ENCODE measurements around the gene ZSCAN30. TPM values are rescaled to one million over a fixed set of nuclear protein-coding genes. Genes with fewer than 3 reads are reported as not detected.

The ZSCAN30 gene
- total RNA-seq, 2 experiments from 2014 or later: 12.9 to 18.1 TPM

GRCh38 chr18:35303610-35304009 lies 13.6 kb upstream of the ZSCAN30 start:
- CTCF ChIA-PET: interaction anchor here (1.2 kb wide), 1 partner anchor 11 kb away, joined by 3 read pairs; no protein-coding TSS in a partner anchor

GRCh38 chr18:35296060-35296459 lies 6.0 kb upstream of the ZSCAN30 start:
- ATAC-seq (no peak), DNase-seq (no peak)
- Mint-ChIP-seq H3K27me3 (no peaks in the 10 kb centered on the region), H3K27ac (no peak overlapping the region), H3K36me3 (peaks cover 85% of the 10 kb centered on the region), H3K4me3 (no peak overlapping the region), H3K9me3 (ENCODE audit: low read depth) (peaks cover 24% of the 10 kb centered on the region), H3K4me1 (peaks cover 26% of the 10 kb centered on the region)
- CTCF ChIA-PET: no interaction called here

More at GRCh38 chr18:35303610-35304009, 13.6 kb upstream of the ZSCAN30 start:
- H3K27ac Mint-ChIP-seq: no peak overlapping the region
- peaks cover 89% of the 10 kb centered on the region for H3K36me3 Mint-ChIP-seq
- H3K9me3 Mint-ChIP-seq (ENCODE audit: low read depth): peaks cover 55% of the 10 kb centered on the region
- H3K27me3 Mint-ChIP-seq: no peaks in the 10 kb centered on the region
- no peaks in the 10 kb centered on the region for H3K4me1 Mint-ChIP-seq
- DNase-seq (no peak), ATAC-seq (no peak)
- H3K4me3 Mint-ChIP-seq: no peak overlapping the region

- peak overlapping the region; percentile 94 for H3K27ac Mint-ChIP-seq
- H3K27me3 Mint-ChIP-seq: no peaks in the 10 kb centered on the region
- peaks cover 70% of the 10 kb centered on the region for H3K36me3 Mint-ChIP-seq
- DNase-seq (no peak), ATAC-seq (no peak)
- H3K4me1 Mint-ChIP-seq: peaks cover 38% of the 10 kb centered on the region
- CTCF ChIA-PET: no interaction called here
- H3K4me3 Mint-ChIP-seq: peak overlapping the region; percentile 99
- H3K9me3 Mint-ChIP-seq (ENCODE audit: low read depth): peaks cover 13% of the 10 kb centered on the region
These were observed 1.1 kb upstream of the ZSCAN30 start for GRCh38 chr18:35291166-35291565.

GRCh38 chr18:35289727-35290093 lies 319 bp downstream of the ZSCAN30 start:
- H3K4me1 Mint-ChIP-seq: peaks cover 34% of the 10 kb centered on the region
- H3K27ac Mint-ChIP-seq: peak overlapping the region; percentile 94
- ATAC-seq (peak; percentile 34), DNase-seq (peak; percentile 61)
- peak overlapping the region; percentile 99 for H3K4me3 Mint-ChIP-seq
- H3K27me3 Mint-ChIP-seq: no peaks in the 10 kb centered on the region
- CTCF ChIA-PET: interaction anchor here (0.6 to 2.3 kb wide), 10 partner anchors 10 to 191 kb away, joined by 3 to 10 read pairs (median 3); partner anchors contain the start of genes ZNF24 and ZNF397
- H3K9me3 Mint-ChIP-seq (ENCODE audit: low read depth): peaks cover 10% of the 10 kb centered on the region
- peaks cover 65% of the 10 kb centered on the region for H3K36me3 Mint-ChIP-seq

- Mint-ChIP-seq H3K27ac (peak overlapping the region; percentile 94), H3K27me3 (no peaks in the 10 kb centered on the region), H3K9me3 (ENCODE audit: low read depth) (peaks cover 10% of the 10 kb centered on the region), H3K4me3 (peak overlapping the region; percentile 99), H3K4me1 (peaks cover 31% of the 10 kb centered on the region), H3K36me3 (peaks cover 62% of the 10 kb centered on the region)
- DNase-seq (no peak), ATAC-seq (no peak)
- CTCF ChIA-PET: interaction anchor here (0.9 to 2.3 kb wide), 8 partner anchors 11 to 59 kb away, joined by 3 to 10 read pairs (median 3); partner anchors contain the start of genes ZNF24 and ZNF397
These were observed 736 bp downstream of the ZSCAN30 start for GRCh38 chr18:35289293-35289692.

- no peak overlapping the region for H3K4me3 Mint-ChIP-seq
- CTCF ChIA-PET: no interaction called here
- no peaks in the 10 kb centered on the region for H3K27me3 Mint-ChIP-seq
- ATAC-seq (no peak), DNase-seq (no peak)
- H3K36me3 Mint-ChIP-seq: peaks cover 64% of the 10 kb centered on the region
- H3K4me1 Mint-ChIP-seq: peaks cover 8% of the 10 kb centered on the region
- H3K27ac Mint-ChIP-seq: no peak overlapping the region
- peaks cover 23% of the 10 kb centered on the region for H3K9me3 Mint-ChIP-seq (ENCODE audit: low read depth)
These were observed 5.2 kb downstream of the ZSCAN30 start for GRCh38 chr18:35284841-35285240.

- no peak for ATAC-seq
- peaks cover 66% of the 10 kb centered on the region for H3K36me3 Mint-ChIP-seq
- no peak for DNase-seq
- CTCF ChIA-PET: no interaction called here
- no peaks in the 10 kb centered on the region for H3K27me3 Mint-ChIP-seq
- peaks cover 23% of the 10 kb centered on the region for H3K9me3 Mint-ChIP-seq (ENCODE audit: low read depth)
- no peak overlapping the region for H3K4me3 Mint-ChIP-seq
- peaks cover 5% of the 10 kb centered on the region for H3K4me1 Mint-ChIP-seq
- H3K27ac Mint-ChIP-seq: no peak overlapping the region
These were observed 5.9 kb downstream of the ZSCAN30 start for GRCh38 chr18:35283923-35284794.

GRCh38 chr18:35282353-35282752 lies 7.7 kb downstream of the ZSCAN30 start:
- ATAC-seq (no peak), DNase-seq (no peak)
- H3K27me3 Mint-ChIP-seq: no peaks in the 10 kb centered on the region
- peaks cover 25% of the 10 kb centered on the region for H3K9me3 Mint-ChIP-seq (ENCODE audit: low read depth)
- CTCF ChIA-PET: no interaction called here
- H3K4me3 Mint-ChIP-seq: no peak overlapping the region
- peaks cover 14% of the 10 kb centered on the region for H3K4me1 Mint-ChIP-seq
- H3K27ac Mint-ChIP-seq: no peak overlapping the region
- peaks cover 67% of the 10 kb centered on the region for H3K36me3 Mint-ChIP-seq

GRCh38 chr18:35278969-35279368 lies 11.1 kb downstream of the ZSCAN30 start:
- H3K4me3 Mint-ChIP-seq: no peak overlapping the region
- H3K27me3 Mint-ChIP-seq: no peaks in the 10 kb centered on the region
- H3K27ac Mint-ChIP-seq: no peak overlapping the region
- CTCF ChIA-PET: interaction anchor here (0.7 to 1.3 kb wide), 2 partner anchors 11 kb away, joined by 3 to 4 read pairs; partner anchors contain the start of gene ZSCAN30
- peaks cover 28% of the 10 kb centered on the region for H3K9me3 Mint-ChIP-seq (ENCODE audit: low read depth)
- DNase-seq (no peak), ATAC-seq (no peak)
- H3K4me1 Mint-ChIP-seq: peaks cover 14% of the 10 kb centered on the region
- peaks cover 55% of the 10 kb centered on the region for H3K36me3 Mint-ChIP-seq

GRCh38 chr18:35278085-35278484 lies 11.9 kb downstream of the ZSCAN30 start:
- no peak for DNase-seq
- ATAC-seq: no peak
- Mint-ChIP-seq H3K4me3 (no peak overlapping the region), H3K27ac (no peak overlapping the region), H3K27me3 (no peaks in the 10 kb centered on the region), H3K4me1 (peaks cover 14% of the 10 kb centered on the region), H3K36me3 (peaks cover 51% of the 10 kb centered on the region), H3K9me3 (ENCODE audit: low read depth) (peaks cover 29% of the 10 kb centered on the region)
- CTCF ChIA-PET: interaction anchor here (0.7 to 1.3 kb wide), 2 partner anchors 10 to 12 kb away, joined by 3 to 4 read pairs; partner anchors contain the start of gene ZSCAN30

- DNase-seq (no peak), ATAC-seq (no peak)
- Mint-ChIP-seq H3K27ac (no peak overlapping the region), H3K4me1 (peaks cover 12% of the 10 kb centered on the region), H3K9me3 (ENCODE audit: low read depth) (peaks cover 32% of the 10 kb centered on the region), H3K4me3 (no peak overlapping the region), H3K36me3 (peaks cover 51% of the 10 kb centered on the region), H3K27me3 (no peaks in the 10 kb centered on the region)
- CTCF ChIA-PET: interaction anchor here (1.3 kb wide), 1 partner anchor 9 kb away, joined by 4 read pairs; no protein-coding TSS in a partner anchor
These were observed 12.4 kb downstream of the ZSCAN30 start for GRCh38 chr18:35277633-35278032.

- Mint-ChIP-seq H3K4me3 (no peak overlapping the region), H3K27me3 (no peaks in the 10 kb centered on the region), H3K9me3 (ENCODE audit: low read depth) (peaks cover 30% of the 10 kb centered on the region), H3K27ac (no peak overlapping the region), H3K36me3 (peaks cover 43% of the 10 kb centered on the region), H3K4me1 (peaks cover 10% of the 10 kb centered on the region)
- DNase-seq (no peak), ATAC-seq (no peak)
- CTCF ChIA-PET: no interaction called here
These were observed 13.8 kb downstream of the ZSCAN30 start for GRCh38 chr18:35276267-35276666.

GRCh38 chr18:35271656-35272055 lies 18.4 kb downstream of the ZSCAN30 start:
- no peaks in the 10 kb centered on the region for H3K27me3 Mint-ChIP-seq
- CTCF ChIA-PET: no interaction called here
- ATAC-seq: no peak
- H3K36me3 Mint-ChIP-seq: peaks cover 34% of the 10 kb centered on the region
- DNase-seq: no peak
- H3K27ac Mint-ChIP-seq: no peak overlapping the region
- peaks cover 16% of the 10 kb centered on the region for H3K4me1 Mint-ChIP-seq
- H3K9me3 Mint-ChIP-seq (ENCODE audit: low read depth): peaks cover 33% of the 10 kb centered on the region
- no peak overlapping the region for H3K4me3 Mint-ChIP-seq

GRCh38 chr18:35268821-35269220 lies 21.2 kb downstream of the ZSCAN30 start:
- ATAC-seq: no peak
- Mint-ChIP-seq H3K27ac (no peak overlapping the region), H3K9me3 (ENCODE audit: low read depth) (peaks cover 30% of the 10 kb centered on the region), H3K4me1 (peaks cover 19% of the 10 kb centered on the region), H3K36me3 (peaks cover 44% of the 10 kb centered on the region), H3K4me3 (no peak overlapping the region), H3K27me3 (no peaks in the 10 kb centered on the region)
- CTCF ChIA-PET: interaction anchor here (1.6 kb wide), 1 partner anchor 10 kb away, joined by 4 read pairs; no protein-coding TSS in a partner anchor
- no peak for DNase-seq

Data from activated CD8-positive, alpha-beta memory T cell treated with anti-CD3 and anti-CD28 coated beads, Interleukin-2, amount 10 ng/mL, durations not matched to agents 7 days and 5 days (primary cell).